GM12878 (cell line): ENCODE measurements around the gene OAF. TPM values are rescaled to one million over a fixed set of nuclear protein-coding genes. Genes with fewer than 3 reads are reported as not detected.

Experiments used
- ATAC-seq: fragments of 200-7000 bp; cut with Tn5 transposase; 3 replicates; pipeline ENCODE4 v1.9.1; 2020; ENCODE audit warnings: mild to moderate bottlenecking, moderate library complexity
- BruUV-seq: library from RNA; stranded (reverse); fragments of 400-500 nt; replicated peaks from 2 replicates; lab custom pipeline; 2021; lab: Mats Ljungman, UMichigan
- CTCF ChIA-PET: fragments of 300-600 bp; sonication (Branson Sonifier 250); formaldehyde crosslinking; extraction: SDS; loops from one replicate; lab custom pipeline; 2021; ENCODE audit warnings: inconsistent platforms; lab: Yijun Ruan, JAX
- POLR2A ChIA-PET: fragments of 350-600 bp; formaldehyde crosslinking; extraction: SDS; loops from one replicate; lab custom pipeline; 2021; ENCODE audit warnings: inconsistent platforms; lab: Charles Lee
- RAD21 ChIA-PET: fragments of 300-600 bp; sonication (Branson Sonifier 250); formaldehyde crosslinking; loops from one replicate; lab custom pipeline; 2023; ENCODE audit warnings: antibody characterized with exemption; ENCODE audit not compliant: unreplicated experiment; lab: Charles Lee
- SMC1A ChIA-PET: fragments of 300-600 bp; sonication (Branson Sonifier 250); formaldehyde crosslinking; loops from one replicate; lab custom pipeline; 2023; ENCODE audit not compliant: unreplicated experiment, uncharacterized antibody; lab: Charles Lee
- DNase-seq: peaks from one replicate; pipeline ENCODE4 v3.0.0-alpha.2; 2011; ENCODE audit warnings: low read depth, low spot score
- FAIRE-seq: peaks from 3 replicates; lab custom pipeline; 2011; peaks lifted over from hg19 to GRCh38; lab: Jason Lieb, UNC
- H2AFZ ChIP-seq: 2 replicates; pipeline ENCODE4 v1.6.0; 2011; ENCODE audit warnings: low read depth, low read length, control low read depth; ENCODE audit not compliant: control insufficient read depth
- H3K27ac ChIP-seq: 2 replicates; pipeline ENCODE4 v1.5.1; 2011; ENCODE audit warnings: control low read depth; ENCODE audit not compliant: control insufficient read depth, insufficient read depth
- H3K27me3 ChIP-seq, 2 experiments: replicated peaks in 1 of 2; 2 replicates each; pipeline versions ENCODE4 v1.6.0 to v1.6.1; 2011; ENCODE audit warnings: low read length in 1 of 2; ENCODE audit not compliant: control insufficient read depth in 2 of 2, insufficient read depth in 2 of 2
- H3K36me3 ChIP-seq, 2 experiments: 2 replicates each; pipeline ENCODE4 v1.5.1; 2011; ENCODE audit warnings: low read length in 1 of 2; ENCODE audit not compliant: control insufficient read depth in 2 of 2, insufficient read depth in 2 of 2
- H3K4me1 ChIP-seq: 2 replicates; pipeline ENCODE4 v1.6.1; 2011; ENCODE audit warnings: mild to moderate bottlenecking, low read length, moderate library complexity, mixed read lengths; ENCODE audit not compliant: control insufficient read depth, insufficient read depth
- H3K4me2 ChIP-seq: 2 replicates; pipeline ENCODE4 v1.6.0; 2011; ENCODE audit warnings: control low read depth; ENCODE audit not compliant: control insufficient read depth, insufficient read depth
- H3K4me3 ChIP-seq: fragments of 200-600 bp; sonication (generic); 2 replicates; pipeline ENCODE4 v1.5.1; 2016
- H3K79me2 ChIP-seq: 2 replicates; pipeline ENCODE4 v1.6.0; 2011; ENCODE audit warnings: low read length; ENCODE audit not compliant: control insufficient read depth, insufficient read depth
- H3K9ac ChIP-seq: 2 replicates; pipeline ENCODE4 v1.8.0; 2011; ENCODE audit warnings: low read length, control low read depth, mixed read lengths; ENCODE audit not compliant: control insufficient read depth, insufficient read depth
- H3K9me3 ChIP-seq: replicated peaks from 3 replicates; pipeline ENCODE4 v1.5.1; 2011; ENCODE audit warnings: mild to moderate bottlenecking, low read length; ENCODE audit not compliant: control insufficient read depth, insufficient read depth
- H4K20me1 ChIP-seq: 2 replicates; pipeline ENCODE4 v1.6.0; 2011; ENCODE audit not compliant: control insufficient read depth, insufficient read depth
- BCL3 ChIP-seq: IDR thresholded peaks from 2 replicates; pipeline ENCODE4 v1.6.1; 2011; ENCODE audit warnings: borderline replicate concordance, low read depth, mild to moderate bottlenecking, moderate library complexity, low read length; ENCODE audit not compliant: insufficient read depth, poor library complexity, severe bottlenecking
- RAD51 ChIP-seq: fragments of 450-650 bp; IDR thresholded peaks from 2 replicates; pipeline ENCODE4 v1.6.1; 2016; ENCODE audit warnings: moderate library complexity, mild to moderate bottlenecking, inconsistent platforms
- SMARCA5 ChIP-seq: fragments of 450-650 bp; IDR thresholded peaks from 2 replicates; pipeline ENCODE4 v1.6.1; 2017; ENCODE audit warnings: mild to moderate bottlenecking
- whole genome bisulfite sequencing: methylation state at CpG from one replicate; pipeline ENCODE4 v1.1.6; 2016; ENCODE audit warnings: low lambda C conversion rate; ENCODE audit not compliant: insufficient replicate concordance, insufficient coverage; ENCODE audit errors: missing lambda C conversion rate; 5-methylcytosine and 5-hydroxymethylcytosine counted together
- in situ Hi-C: fragments of 300-500 bp; cut with MboI; formaldehyde crosslinking; loops from 9 replicates; pipeline ENCODE4 v1.14.3; 2018; ENCODE audit warnings: mixed read lengths
- intact Hi-C: fragments of 100-400 bp; cut with micrococcal nuclease; formaldehyde crosslinking; loops from one replicate; pipeline ENCODE4 v1.14.2; 2022; ENCODE audit not compliant: unreplicated experiment
- polyA plus RNA-seq, 11 experiments: library from polyadenylated mRNA; depleted of rRNA in 4 of 11; unstranded in 6 of 11; stranded (reverse) in 5 of 11; fragments of >200 nt; fragmentation: Nextera tagmentation in 4 of 11; fragmentation: Illumina TruSeq in 1 of 11; extraction: Ambion mirVana in 4 of 11; extraction: Trizol in 1 of 11; gene quantifications; 1 replicate in 1 of 11; 2 replicates in 10 of 11; pipeline versions ENCODE4 v1.2.1 to v1.2.3, GENCODE V29; 2011 to 2016; ENCODE audit warnings: inconsistent platforms in 2 of 11, missing spikeins in 2 of 11, low read depth in 1 of 11
- total RNA-seq, 4 experiments: library from RNA; depleted of rRNA in 3 of 4; stranded (reverse); fragments of >200 nt in 3 of 4; fragmentation: Illumina TruSeq in 1 of 4; extraction: Trizol in 1 of 4; gene quantifications; 2 replicates each; pipeline versions ENCODE4 v1.2.1 to v1.2.3, GENCODE V29; 2013 to 2021
- TF ChIP-seq, protein P1 (sequence below): fragments of 450-650 bp; IDR thresholded peaks from 2 replicates; pipeline ENCODE4 v1.6.1; 2017; ENCODE audit warnings: mild to moderate bottlenecking, low read depth, inconsistent platforms; ENCODE audit not compliant: poor library complexity, severe bottlenecking

Gene OAF
- total and polyA plus RNA-seq, 10 of the 15 experiments (the other 5 are each of a cell fraction or from before 2014, with no cell fraction given), result 0.10 to 4.7 (median 1.1) TPM

- no peak for TF ChIP-seq RAD51
- TF ChIP-seq, protein P1, sequence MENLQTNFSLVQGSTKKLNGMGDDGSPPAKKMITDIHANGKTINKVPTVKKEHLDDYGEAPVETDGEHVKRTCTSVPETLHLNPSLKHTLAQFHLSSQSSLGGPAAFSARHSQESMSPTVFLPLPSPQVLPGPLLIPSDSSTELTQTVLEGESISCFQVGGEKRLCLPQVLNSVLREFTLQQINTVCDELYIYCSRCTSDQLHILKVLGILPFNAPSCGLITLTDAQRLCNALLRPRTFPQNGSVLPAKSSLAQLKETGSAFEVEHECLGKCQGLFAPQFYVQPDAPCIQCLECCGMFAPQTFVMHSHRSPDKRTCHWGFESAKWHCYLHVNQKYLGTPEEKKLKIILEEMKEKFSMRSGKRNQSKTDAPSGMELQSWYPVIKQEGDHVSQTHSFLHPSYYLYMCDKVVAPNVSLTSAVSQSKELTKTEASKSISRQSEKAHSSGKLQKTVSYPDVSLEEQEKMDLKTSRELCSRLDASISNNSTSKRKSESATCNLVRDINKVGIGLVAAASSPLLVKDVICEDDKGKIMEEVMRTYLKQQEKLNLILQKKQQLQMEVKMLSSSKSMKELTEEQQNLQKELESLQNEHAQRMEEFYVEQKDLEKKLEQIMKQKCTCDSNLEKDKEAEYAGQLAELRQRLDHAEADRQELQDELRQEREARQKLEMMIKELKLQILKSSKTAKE, result no peak
- no peak for TF ChIP-seq BCL3
Observed at GRCh38 chr11:120195601-120196320, 15.1 kb upstream of the OAF start (continued).

- no TSS peak for BruUV-seq
- Histone ChIP-seq H3K4me1 (no peaks in the 10 kb centered on the region), H4K20me1 (no peaks in the 10 kb centered on the region), H3K9me3 (no peaks in the 10 kb centered on the region), H3K27ac (no peak overlapping the region), H3K4me2 (no peak overlapping the region), H3K36me3 (no peaks in the 10 kb centered on the region), H2AFZ (no peak overlapping the region), H3K9ac (no peak overlapping the region), H3K79me2 (no peaks in the 10 kb centered on the region), H3K27me3 (peaks cover 0 to 2% of the 10 kb centered on the region in 2 experiments; a peak in 3 of 4 replicates), H3K4me3 (no peak overlapping the region)
- no peak for DNase-seq
- intact Hi-C loops, result no loop called here
- POLR2A ChIA-PET, result no interaction called here
- ATAC-seq, result no peak
- no peak for FAIRE-seq
- in situ Hi-C loops, result no loop called here
- CTCF ChIA-PET, result interaction anchor here (0.9 kb wide), 1 partner anchor 33 kb away, joined by 3 read pairs; no protein-coding TSS in a partner anchor
- SMC1A ChIA-PET, result interaction anchor here (0.9 kb wide), 1 partner anchor 32 kb away, joined by 4 read pairs; no protein-coding TSS in a partner anchor
- WGBS, result 28% methylated on average over 6 of the region's 6 CpGs
- RAD21 ChIA-PET, result no interaction called here
- TF ChIP-seq SMARCA5, result no peak
Observed at GRCh38 chr11:120196826-120197225, 14.0 kb upstream of the OAF start.
